AG08395 (cell line): ENCODE results near the gene HAUS7.

Experiments used
- DNase-seq: peaks from one replicate; pipeline ENCODE4 v3.0.0; 2012; ENCODE audit warnings: mixed read lengths, low spot score

HAUS7 gene

GRCh38 chrX:153470411-153471363 lies at the start of gene HAUS7:
HAUS7 (minus strand) TSS chrX:153470576; CDS start chrX:153470557, 19 bp downstream.
- DNase-seq, result peak; percentile 93

GRCh38 chrX:153519569-153520286 lies 49.4 kb upstream of the HAUS7 start:
- DNase-seq, result peak; percentile 72

- no peak for DNase-seq
Observed at GRCh38 chrX:153517946-153518834, 47.8 kb upstream of the HAUS7 start.

- DNase-seq, result no peak
Observed at GRCh38 chrX:153517423-153517822, 47.0 kb upstream of the HAUS7 start, which contains the start of gene ATP2B3. ATP2B3 (plus strand) TSS chrX:153517642; CDS start chrX:153536248, 18,606 bp downstream.

GRCh38 chrX:153516073-153516472 lies 45.7 kb upstream of the HAUS7 start:
- DNase-seq, result no peak

- DNase-seq, result no peak
Observed at GRCh38 chrX:153515435-153515834, 45.1 kb upstream of the HAUS7 start.

GRCh38 chrX:153514259-153514658 lies 43.9 kb upstream of the HAUS7 start:
- DNase-seq, result no peak

- no peak for DNase-seq
Observed at GRCh38 chrX:153513265-153513664, 42.9 kb upstream of the HAUS7 start.

GRCh38 chrX:153512501-153512893 lies 42.1 kb upstream of the HAUS7 start:
- DNase-seq, result no peak

- no peak for DNase-seq
Observed at GRCh38 chrX:153511784-153512500, 41.6 kb upstream of the HAUS7 start.

GRCh38 chrX:153510383-153510782 lies 40.0 kb upstream of the HAUS7 start:
- no peak for DNase-seq

- DNase-seq, result no peak
Observed at GRCh38 chrX:153509592-153509991, 39.2 kb upstream of the HAUS7 start.

- peak; percentile 83 for DNase-seq
Observed at GRCh38 chrX:153507484-153508178, 37.3 kb upstream of the HAUS7 start.

- DNase-seq, result no peak
Observed at GRCh38 chrX:153505361-153505760, 35.0 kb upstream of the HAUS7 start.

GRCh38 chrX:153504445-153505016 lies 34.2 kb upstream of the HAUS7 start:
- no peak for DNase-seq

- DNase-seq, result no peak
Observed at GRCh38 chrX:153502796-153503195, 32.4 kb upstream of the HAUS7 start.

- DNase-seq, result no peak
Observed at GRCh38 chrX:153502131-153502530, 31.8 kb upstream of the HAUS7 start.

- no peak for DNase-seq
Observed at GRCh38 chrX:153501530-153501929, 31.2 kb upstream of the HAUS7 start.

- DNase-seq, result no peak
Observed at GRCh38 chrX:153500676-153501280, 30.4 kb upstream of the HAUS7 start.

- peak; percentile 31 for DNase-seq
Observed at GRCh38 chrX:153499876-153500275, 29.5 kb upstream of the HAUS7 start.
